Ishikawa (cell line): ENCODE results near the gene HIPK4.

Experiments
- CEBPB ChIP-seq: IDR thresholded peaks from 2 replicates; pipeline ENCODE4 v1.6.1; 2012
- CREB1 ChIP-seq: IDR thresholded peaks from 2 replicates; pipeline ENCODE4 v1.6.1; 2012; ENCODE audit warnings: low read depth
- EP300 ChIP-seq: IDR thresholded peaks from 2 replicates; pipeline ENCODE4 v1.6.1; 2012; ENCODE audit warnings: borderline replicate concordance
- NFIC ChIP-seq: IDR thresholded peaks from 2 replicates; pipeline ENCODE4 v1.6.1; 2012
- TAF1 ChIP-seq: IDR thresholded peaks from 2 replicates; pipeline ENCODE4 v1.6.1; 2012; ENCODE audit warnings: low read depth, mild to moderate bottlenecking
- TCF12 ChIP-seq: IDR thresholded peaks from 2 replicates; pipeline ENCODE4 v1.6.1; 2012; ENCODE audit warnings: low read depth
- TEAD4 ChIP-seq: IDR thresholded peaks from 2 replicates; pipeline ENCODE4 v1.6.1; 2012
- YY1 ChIP-seq: IDR thresholded peaks from 2 replicates; pipeline ENCODE4 v1.6.1; 2012; ENCODE audit warnings: low read depth
- ZBTB7A ChIP-seq: IDR thresholded peaks from 2 replicates; pipeline ENCODE4 v1.6.1; 2012; ENCODE audit warnings: low read depth
- TF ChIP-seq, protein P1 (sequence below): IDR thresholded peaks from 2 replicates; pipeline ENCODE4 v1.6.1; 2012; ENCODE audit warnings: low read depth, mild to moderate bottlenecking
- TF ChIP-seq, protein P2 (sequence below): IDR thresholded peaks from 2 replicates; pipeline ENCODE4 v1.6.1; 2012
- TF ChIP-seq, protein P3 (sequence below): IDR thresholded peaks from 2 replicates; pipeline ENCODE4 v1.6.1; 2012

DNA sequence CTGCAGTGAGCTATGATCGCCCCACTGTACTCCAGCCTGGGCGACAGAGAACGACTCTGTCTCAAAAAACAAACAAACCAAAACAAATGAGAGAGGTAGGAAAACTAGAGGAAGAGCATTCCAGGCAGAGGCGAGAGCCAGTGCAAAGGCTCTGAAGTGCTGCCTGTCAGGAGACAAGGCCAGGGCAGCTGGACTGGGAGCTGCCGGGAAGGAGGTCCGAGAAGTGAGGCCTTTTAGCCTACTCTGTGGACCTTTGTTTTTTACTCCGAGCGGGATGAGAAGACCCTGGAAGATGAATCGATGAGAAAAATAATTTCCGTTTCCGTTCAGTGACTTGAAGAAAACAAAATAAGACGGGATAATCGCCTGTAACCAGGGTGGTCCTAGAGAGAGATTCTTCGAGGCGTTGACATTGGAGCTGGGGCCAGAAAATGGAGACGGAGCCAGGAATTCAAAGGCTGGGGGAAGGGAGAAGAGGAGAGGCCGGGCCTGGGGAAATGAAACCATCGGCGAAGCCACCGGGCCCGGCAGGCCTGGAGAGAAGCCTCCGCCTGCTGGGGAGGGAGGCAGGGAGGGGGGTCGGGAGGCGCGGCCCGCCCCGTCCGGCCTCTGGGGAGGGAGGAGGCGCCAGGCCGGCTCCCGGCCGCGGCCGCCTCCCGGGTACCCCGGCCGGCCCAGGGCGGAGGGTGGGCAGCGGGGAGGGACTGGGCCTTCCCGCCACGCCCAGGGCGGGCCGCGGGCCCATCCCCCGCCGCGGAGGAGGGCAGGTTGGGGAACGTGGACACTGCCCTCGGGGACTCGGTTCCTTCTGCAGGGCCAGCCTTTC lies 43.6 kb upstream of the HIPK4 start:
- TF ChIP-seq, protein P1, sequence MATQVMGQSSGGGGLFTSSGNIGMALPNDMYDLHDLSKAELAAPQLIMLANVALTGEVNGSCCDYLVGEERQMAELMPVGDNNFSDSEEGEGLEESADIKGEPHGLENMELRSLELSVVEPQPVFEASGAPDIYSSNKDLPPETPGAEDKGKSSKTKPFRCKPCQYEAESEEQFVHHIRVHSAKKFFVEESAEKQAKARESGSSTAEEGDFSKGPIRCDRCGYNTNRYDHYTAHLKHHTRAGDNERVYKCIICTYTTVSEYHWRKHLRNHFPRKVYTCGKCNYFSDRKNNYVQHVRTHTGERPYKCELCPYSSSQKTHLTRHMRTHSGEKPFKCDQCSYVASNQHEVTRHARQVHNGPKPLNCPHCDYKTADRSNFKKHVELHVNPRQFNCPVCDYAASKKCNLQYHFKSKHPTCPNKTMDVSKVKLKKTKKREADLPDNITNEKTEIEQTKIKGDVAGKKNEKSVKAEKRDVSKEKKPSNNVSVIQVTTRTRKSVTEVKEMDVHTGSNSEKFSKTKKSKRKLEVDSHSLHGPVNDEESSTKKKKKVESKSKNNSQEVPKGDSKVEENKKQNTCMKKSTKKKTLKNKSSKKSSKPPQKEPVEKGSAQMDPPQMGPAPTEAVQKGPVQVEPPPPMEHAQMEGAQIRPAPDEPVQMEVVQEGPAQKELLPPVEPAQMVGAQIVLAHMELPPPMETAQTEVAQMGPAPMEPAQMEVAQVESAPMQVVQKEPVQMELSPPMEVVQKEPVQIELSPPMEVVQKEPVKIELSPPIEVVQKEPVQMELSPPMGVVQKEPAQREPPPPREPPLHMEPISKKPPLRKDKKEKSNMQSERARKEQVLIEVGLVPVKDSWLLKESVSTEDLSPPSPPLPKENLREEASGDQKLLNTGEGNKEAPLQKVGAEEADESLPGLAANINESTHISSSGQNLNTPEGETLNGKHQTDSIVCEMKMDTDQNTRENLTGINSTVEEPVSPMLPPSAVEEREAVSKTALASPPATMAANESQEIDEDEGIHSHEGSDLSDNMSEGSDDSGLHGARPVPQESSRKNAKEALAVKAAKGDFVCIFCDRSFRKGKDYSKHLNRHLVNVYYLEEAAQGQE, result no peak
- TF ChIP-seq YY1, result no peak; the same call in 1 of the 2 replicates
- peak; percentile 64 for TF ChIP-seq TAF1
- TF ChIP-seq EP300, result no peak
- TF ChIP-seq CREB1, result no peak
- TF ChIP-seq, protein P2, sequence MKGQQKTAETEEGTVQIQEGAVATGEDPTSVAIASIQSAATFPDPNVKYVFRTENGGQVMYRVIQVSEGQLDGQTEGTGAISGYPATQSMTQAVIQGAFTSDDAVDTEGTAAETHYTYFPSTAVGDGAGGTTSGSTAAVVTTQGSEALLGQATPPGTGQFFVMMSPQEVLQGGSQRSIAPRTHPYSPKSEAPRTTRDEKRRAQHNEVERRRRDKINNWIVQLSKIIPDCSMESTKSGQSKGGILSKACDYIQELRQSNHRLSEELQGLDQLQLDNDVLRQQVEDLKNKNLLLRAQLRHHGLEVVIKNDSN, result no peak
- TF ChIP-seq CEBPB, result no peak
- TF ChIP-seq TCF12, result peak; percentile 33; the same call in 1 of the 2 replicates
- TF ChIP-seq, protein P3, sequence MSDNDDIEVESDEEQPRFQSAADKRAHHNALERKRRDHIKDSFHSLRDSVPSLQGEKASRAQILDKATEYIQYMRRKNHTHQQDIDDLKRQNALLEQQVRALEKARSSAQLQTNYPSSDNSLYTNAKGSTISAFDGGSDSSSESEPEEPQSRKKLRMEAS, result peak; percentile 56
- TF ChIP-seq TEAD4, result peak; percentile 47
- no peak for TF ChIP-seq ZBTB7A
- TF ChIP-seq NFIC, result no peak
